COLO668 (cell line): ENCODE data around the gene RBM8A.

Experiments
- DNase-seq: peaks from one replicate; lab custom pipeline; 2025; ENCODE audit not compliant: unreplicated experiment; lab: John Stamatoyannopoulos, UW

Gene RBM8A

DNA sequence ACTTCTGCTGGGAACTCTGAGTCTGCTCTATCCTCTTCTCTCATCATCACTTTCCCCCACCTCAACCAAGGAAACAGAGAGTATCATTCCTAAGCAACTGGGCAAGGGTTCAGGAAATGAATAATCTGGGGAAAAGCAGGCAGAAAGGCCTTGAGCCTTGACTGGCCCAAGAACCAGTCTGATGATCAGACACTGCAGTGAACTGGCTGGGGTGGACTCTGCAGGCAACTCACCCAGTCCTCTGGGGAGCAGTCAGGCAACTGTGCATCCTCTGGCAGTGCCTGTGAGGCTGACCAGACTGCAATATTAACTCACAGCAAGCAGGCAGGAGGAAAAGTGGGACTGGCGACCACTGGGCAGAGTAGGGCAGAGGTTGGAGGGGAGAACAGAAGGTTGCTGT lies 42.6 kb downstream of the RBM8A start:
- DNase-seq, result no peak

- DNase-seq, result peak; percentile 79
Measured at GRCh38 chr1:145879775-145880174, 47.5 kb downstream of the RBM8A start.

GRCh38 chr1:145878724-145879123 lies 48.6 kb downstream of the RBM8A start:
- DNase-seq, result no peak

GRCh38 chr1:145877923-145878486 lies 49.3 kb downstream of the RBM8A start:
- DNase-seq, result no peak

DNA sequence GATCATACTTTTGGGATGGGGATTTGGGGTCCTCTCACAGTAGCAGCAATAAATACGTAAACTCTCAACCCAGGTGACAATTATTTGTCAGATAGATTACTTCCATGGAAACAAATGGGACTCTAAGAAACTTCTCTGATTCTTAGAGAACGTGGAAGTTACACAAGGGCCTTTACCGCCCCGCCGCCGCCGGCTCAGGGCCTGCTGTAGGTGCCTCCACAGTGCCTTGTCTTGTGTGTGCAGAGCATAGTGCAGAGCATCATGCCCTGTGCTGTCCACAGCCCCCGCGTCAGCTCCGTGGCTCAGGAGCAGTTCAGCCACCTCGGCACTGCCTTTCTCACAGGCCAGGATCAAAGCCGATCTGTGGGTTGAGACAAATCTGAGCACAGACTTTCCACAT lies 52.6 kb downstream of the RBM8A start:
- DNase-seq, result no peak

DNA sequence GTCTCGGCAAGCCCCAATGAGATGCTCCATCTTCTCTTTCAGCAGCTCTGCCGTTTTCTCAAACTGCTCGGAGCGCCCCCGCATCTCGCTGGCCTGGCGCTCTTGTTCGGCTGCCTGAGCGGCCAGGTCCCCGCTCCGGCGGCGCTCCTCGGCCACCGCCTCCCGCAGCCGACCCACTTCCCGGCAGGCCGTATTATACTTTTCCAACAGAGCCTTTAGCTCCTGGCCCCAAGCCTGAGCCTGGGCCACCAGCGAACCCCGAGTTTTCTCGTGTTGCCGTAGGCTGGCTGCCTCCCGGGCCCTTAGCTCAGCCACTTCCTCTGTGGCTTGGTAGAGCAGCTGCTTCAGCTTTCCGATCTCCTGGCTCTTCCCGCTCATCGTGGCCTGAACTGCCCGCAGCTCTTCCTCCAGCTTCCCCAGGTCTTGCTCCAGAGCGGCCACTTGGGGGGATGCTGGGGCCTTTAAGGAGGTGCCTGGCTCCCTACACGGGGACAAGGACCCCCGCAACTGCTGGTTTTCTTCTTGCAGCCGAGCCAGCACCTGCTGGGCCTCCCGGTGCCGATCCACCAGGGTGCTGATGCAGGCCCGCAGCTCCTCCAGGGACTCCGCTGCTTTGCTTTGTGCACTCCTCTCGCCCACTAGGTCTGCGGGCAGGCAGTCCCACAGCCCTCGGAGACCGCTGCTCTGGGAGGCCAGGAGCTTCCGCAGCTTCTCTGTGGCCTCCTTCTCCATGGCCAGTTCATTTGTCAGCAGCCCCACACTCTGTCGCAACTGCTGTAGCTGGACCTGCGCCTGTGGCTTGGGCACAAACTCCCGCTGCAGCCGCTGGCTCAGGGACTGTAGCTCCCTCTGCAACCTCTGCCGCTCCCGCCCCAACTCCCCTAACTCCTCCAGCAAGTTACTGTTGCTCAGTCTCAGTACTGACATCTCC lies 55.0 kb downstream of the RBM8A start:
- peak; percentile 62 for DNase-seq
